Endothelial cell of umbilical vein (primary cell): ENCODE measurements around the gene DAB2. TPM values are rescaled to one million over a fixed set of nuclear protein-coding genes. Genes with fewer than 3 reads are reported as not detected.

Source experiments
- BruUV-seq: library from RNA; stranded (reverse); fragments of 400-500 nt; replicated peaks from 2 replicates; lab custom pipeline; 2021; lab: Mats Ljungman, UMichigan
- CTCF ChIA-PET: fragments of 300-600, 350-600 bp; sonication (Branson Sonifier 250); formaldehyde crosslinking; loops from one replicate; lab custom pipeline; 2021; ENCODE audit warnings: antibody characterized with exemption, inconsistent platforms; lab: Charles Lee
- POLR2A ChIA-PET: fragments of 300-600, 350-600 bp; sonication (Branson Sonifier 250); formaldehyde crosslinking; loops from one replicate; lab custom pipeline; 2021; ENCODE audit warnings: antibody characterized with exemption, inconsistent platforms; lab: Charles Lee
- DNase-seq: peaks from one replicate; pipeline ENCODE4 v3.0.0-alpha.2; 2011; ENCODE audit warnings: low read depth, low spot score
- FAIRE-seq: peaks from 2 replicates; lab custom pipeline; 2011; peaks lifted over from hg19 to GRCh38; lab: Jason Lieb, UNC
- H2AFZ ChIP-seq: 2 replicates; pipeline ENCODE4 v1.6.0; 2012; ENCODE audit warnings: low read depth, low read length, control low read depth, inconsistent platforms
- H3K27ac ChIP-seq: 2 replicates; pipeline ENCODE4 v1.5.1; 2011; ENCODE audit warnings: low read depth, mild to moderate bottlenecking, control low read depth, low read length, moderate library complexity; ENCODE audit not compliant: insufficient read depth
- H3K27me3 ChIP-seq, 2 experiments: 2 replicates each; pipeline versions ENCODE4 v1.6.0 to v1.6.1; 2011; ENCODE audit warnings: low read length in 2 of 2, mixed read lengths in 1 of 2; ENCODE audit not compliant: control insufficient read depth in 2 of 2, insufficient read depth in 2 of 2
- H3K36me3 ChIP-seq, 2 experiments: 2 replicates in 1 of 2; 3 replicates in 1 of 2; pipeline ENCODE4 v1.5.1; 2011; ENCODE audit warnings: low read length in 2 of 2, mild to moderate bottlenecking in 1 of 2, moderate library complexity in 1 of 2; ENCODE audit not compliant: control insufficient read depth in 2 of 2, insufficient read depth in 2 of 2; ENCODE audit errors: extremely low read depth in 1 of 2
- H3K4me1 ChIP-seq: 3 replicates; pipeline ENCODE4 v1.5.1; 2011; ENCODE audit warnings: mild to moderate bottlenecking, low read length; ENCODE audit not compliant: control insufficient read depth, insufficient read depth; ENCODE audit errors: extremely low read depth
- H3K4me2 ChIP-seq: 2 replicates; pipeline ENCODE4 v1.6.1; 2011; ENCODE audit warnings: low read length, control low read depth, mixed read lengths; ENCODE audit not compliant: insufficient read depth
- H3K4me3 ChIP-seq, 3 experiments: fragments of 200-600 bp in 1 of 3; sonication (generic), shearing (Covaris generic) in 1 of 3; replicated peaks in 1 of 3; 2 replicates each; pipeline ENCODE4 v1.5.1; 2011 to 2016; ENCODE audit warnings: control low read depth in 3 of 3, low read length in 3 of 3, mild to moderate bottlenecking in 2 of 3, inconsistent platforms in 1 of 3, low read depth in 1 of 3, moderate library complexity in 1 of 3; ENCODE audit not compliant: insufficient read depth in 1 of 3
- H3K79me2 ChIP-seq: 2 replicates; pipeline ENCODE4 v1.6.0; 2012; ENCODE audit warnings: low read length, inconsistent platforms; ENCODE audit not compliant: control insufficient read depth, insufficient read depth
- H3K9ac ChIP-seq: replicated peaks from 2 replicates; pipeline ENCODE3; 2011; ENCODE audit warnings: low read length, control low read depth; ENCODE audit not compliant: insufficient read depth; ENCODE audit errors: extremely low read depth
- H3K9me1 ChIP-seq: replicated peaks from 3 replicates; pipeline ENCODE4 v1.6.0; 2011; ENCODE audit warnings: mild to moderate bottlenecking, low read length; ENCODE audit not compliant: control insufficient read depth, insufficient read depth; ENCODE audit errors: extremely low read depth
- H3K9me3 ChIP-seq: replicated peaks from 2 replicates; pipeline ENCODE4 v1.5.1; 2012; ENCODE audit warnings: low read length, inconsistent platforms; ENCODE audit not compliant: control insufficient read depth, insufficient read depth
- H4K20me1 ChIP-seq: replicated peaks from 2 replicates; pipeline ENCODE3; 2011; ENCODE audit warnings: mild to moderate bottlenecking, low read length; ENCODE audit not compliant: control insufficient read depth, insufficient read depth; ENCODE audit errors: extremely low read depth
- CTCF ChIP-seq, 2 donors: IDR thresholded peaks; 1 replicate in 1 of 2; 2 replicates in 1 of 2; pipeline ENCODE4 v1.5.1; 2011; ENCODE audit warnings: low read length in 2 of 2, mild to moderate bottlenecking in 2 of 2, moderate library complexity in 2 of 2, control low read depth in 1 of 2, inconsistent platforms in 1 of 2, low read depth in 1 of 2; ENCODE audit not compliant: insufficient read depth in 1 of 2; ENCODE audit errors: extremely low read depth in 1 of 2
- EZH2 ChIP-seq: IDR thresholded peaks from 2 replicates; pipeline ENCODE4 v1.6.1; 2012; ENCODE audit warnings: borderline replicate concordance, low read depth, mild to moderate bottlenecking, moderate library complexity, low read length, inconsistent platforms; ENCODE audit not compliant: severe bottlenecking
- FOS ChIP-seq: IDR thresholded peaks from 2 replicates; pipeline ENCODE4 v1.6.1; 2011; ENCODE audit warnings: mild to moderate bottlenecking, low read length, moderate library complexity, borderline replicate concordance; ENCODE audit not compliant: insufficient read depth
- GATA2 ChIP-seq: IDR thresholded peaks from 2 replicates; pipeline ENCODE4 v1.7.0; 2011; ENCODE audit warnings: low read depth, mild to moderate bottlenecking, moderate library complexity, mixed read lengths, low read length; ENCODE audit not compliant: insufficient read length, insufficient read depth
- JUN ChIP-seq: IDR thresholded peaks from 2 replicates; pipeline ENCODE4 v1.6.1; 2011; ENCODE audit warnings: borderline replicate concordance, low read depth; ENCODE audit not compliant: insufficient read length, insufficient read depth
- MAX ChIP-seq: IDR thresholded peaks from 2 replicates; pipeline ENCODE4 v1.6.1; 2011; ENCODE audit not compliant: insufficient read depth, insufficient read length
- MYC ChIP-seq: IDR thresholded peaks from one replicate; pipeline ENCODE4 v1.6.1; 2011; ENCODE audit warnings: mild to moderate bottlenecking, low read depth, low read length
- POLR2A ChIP-seq: IDR thresholded peaks from 2 replicates; pipeline ENCODE4 v1.6.1; 2012; ENCODE audit warnings: low read depth, mild to moderate bottlenecking, control low read depth, low read length
- POLR2AphosphoS5 ChIP-seq: IDR thresholded peaks from 2 replicates; pipeline ENCODE4 v1.6.1; 2012; ENCODE audit warnings: low read depth, mild to moderate bottlenecking, control low read depth, low read length, moderate library complexity; ENCODE audit not compliant: insufficient read depth
- dilution Hi-C: fragments of 300-500 bp; cut with MboI; formaldehyde crosslinking; loops from one replicate; pipeline ENCODE4 v1.15.0; 2019; ENCODE audit warnings: low sequenced_read_pairs; ENCODE audit not compliant: extremely low pct_ligation_motif_present
- intact Hi-C: fragments of 100-400 bp; cut with micrococcal nuclease; formaldehyde crosslinking; loops from one replicate; pipeline ENCODE4 v1.10.0; 2022
- polyA plus RNA-seq, 4 experiments: library from polyadenylated mRNA; depleted of rRNA in 3 of 4; stranded (reverse) in 3 of 4; unstranded in 1 of 4; fragments of >200 nt; gene quantifications; 2 replicates each; pipeline versions ENCODE4 v1.2.1 to v1.2.3, GENCODE V29; 2011 to 2012; ENCODE audit warnings: missing spikeins in 1 of 4
- total RNA-seq: library from RNA; stranded (reverse); gene quantifications from 2 replicates; pipeline ENCODE4 v1.2.3, GENCODE V29; 2021

DAB2 gene
- total and polyA plus RNA-seq, 2 donors (not counting 3 experiments of a cell fraction or from before 2014, with no cell fraction given), result 168 to 283 TPM

- ChIA-PET POLR2A (no interaction called here), CTCF (interaction anchor here (2.6 kb wide), 1 partner anchor 18 kb away, joined by 16 read pairs; the partner anchor contains the start of gene DAB2)
- dilution Hi-C loops, result no loop called here
- Histone ChIP-seq H3K9me3 (no peaks in the 10 kb centered on the region), H3K4me1 (peaks cover 38% of the 10 kb centered on the region), H3K4me2 (no peak overlapping the region), H2AFZ (no peak overlapping the region), H4K20me1 (no peaks in the 10 kb centered on the region), H3K9me1 (no peaks in the 10 kb centered on the region), H3K79me2 (no peaks in the 10 kb centered on the region), H3K9ac (no peak overlapping the region), H3K27ac (no peak overlapping the region), H3K36me3 (no peaks in the 10 kb centered on the region), H3K27me3 (no peaks in the 10 kb centered on the region), H3K4me3 (no peak overlapping the region)
- intact Hi-C loops, result no loop called here
- BruUV-seq, result no TSS peak
- TF ChIP-seq POLR2A (no peak), JUN (no peak), POLR2AphosphoS5 (no peak), EZH2 (no peak), FOS (no peak), GATA2 (no peak), MAX (no peak), CTCF (IDR thresholded peaks at IDR 0.05; ENCODE audit: extremely low read depth in 1 of 2, insufficient read depth in 1 of 2, low read depth in 1 of 2, low read length in 2 of 2) (no peak), MYC (no peak)
- DNase-seq (no peak), FAIRE-seq (no peak)
These were observed 18.2 kb upstream of the DAB2 start for GRCh38 chr5:39442991-39443390.
